HG03025 (cell line): ENCODE results near the gene ABTB1.

Experiments
- ATAC-seq: cut with Tn5 transposase; IDR thresholded peaks from one replicate; pipeline ENCODE4 v1.9.1; 2021; ENCODE audit warnings: mild to moderate bottlenecking, moderate library complexity; ENCODE audit not compliant: unreplicated experiment, low FRiP score

Gene ABTB1

DNA sequence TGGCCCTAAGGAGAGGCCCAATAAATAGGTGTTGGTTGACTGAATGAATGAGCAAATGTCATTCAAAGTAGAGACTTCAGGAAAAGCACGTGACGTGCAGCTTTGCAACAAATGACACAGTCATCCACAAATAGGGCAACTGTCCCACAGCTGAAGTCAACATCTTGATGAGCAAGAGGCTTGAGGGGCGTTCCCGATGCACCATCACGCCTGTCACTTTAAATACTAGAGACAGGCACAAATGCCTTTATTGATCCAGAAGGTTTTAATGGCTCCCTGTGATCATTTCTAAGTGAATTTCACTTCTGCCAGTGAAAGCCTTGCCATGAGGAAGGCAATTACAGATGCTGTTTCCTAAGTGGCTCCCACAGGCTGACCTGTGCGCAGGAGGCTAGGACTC is 43.6 kb downstream of the ABTB1 start:
- ATAC-seq = no peak

DNA sequence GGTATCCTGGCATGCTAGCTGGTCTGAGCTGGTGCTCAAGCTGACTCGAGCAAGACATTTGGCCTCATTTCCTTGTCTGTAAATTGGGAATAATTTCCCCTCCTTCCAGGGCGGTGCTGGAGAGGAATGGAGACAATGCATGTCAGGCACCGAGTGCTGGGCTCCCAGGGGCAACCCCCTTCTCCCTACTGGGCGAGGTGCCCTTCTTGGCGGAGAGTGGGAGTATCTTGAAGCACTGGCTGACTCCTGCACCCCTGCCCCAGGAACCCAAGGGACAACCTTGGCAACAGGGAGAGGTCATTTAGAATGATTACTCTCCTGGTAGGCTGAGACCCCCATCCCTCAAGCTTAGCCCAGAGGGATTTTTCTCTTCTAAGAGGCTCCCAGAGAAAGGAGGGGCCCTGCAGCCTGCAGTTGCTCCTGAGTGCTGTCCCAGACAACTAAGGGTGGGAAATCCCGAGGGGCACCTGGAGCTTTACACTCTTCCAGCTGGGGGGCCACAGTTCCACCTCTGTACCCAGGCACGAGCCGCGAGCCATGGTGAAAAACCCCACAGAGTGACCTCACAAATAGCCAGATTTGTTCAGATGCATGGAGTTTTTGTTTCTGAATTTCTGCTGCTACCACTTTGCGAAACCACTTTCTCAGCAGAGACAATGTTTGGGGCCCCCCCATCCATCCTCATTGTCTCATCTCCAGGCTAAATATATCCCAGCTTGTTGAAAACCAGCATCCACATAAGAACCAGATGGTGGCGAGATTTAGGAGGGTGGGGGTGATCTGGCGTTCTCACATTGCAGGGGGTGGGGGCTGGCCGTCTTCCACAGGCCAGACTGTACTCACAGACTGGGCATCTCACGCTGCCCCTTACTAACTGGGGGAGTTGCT is 44.8 kb downstream of the ABTB1 start:
- ATAC-seq = no peak

DNA sequence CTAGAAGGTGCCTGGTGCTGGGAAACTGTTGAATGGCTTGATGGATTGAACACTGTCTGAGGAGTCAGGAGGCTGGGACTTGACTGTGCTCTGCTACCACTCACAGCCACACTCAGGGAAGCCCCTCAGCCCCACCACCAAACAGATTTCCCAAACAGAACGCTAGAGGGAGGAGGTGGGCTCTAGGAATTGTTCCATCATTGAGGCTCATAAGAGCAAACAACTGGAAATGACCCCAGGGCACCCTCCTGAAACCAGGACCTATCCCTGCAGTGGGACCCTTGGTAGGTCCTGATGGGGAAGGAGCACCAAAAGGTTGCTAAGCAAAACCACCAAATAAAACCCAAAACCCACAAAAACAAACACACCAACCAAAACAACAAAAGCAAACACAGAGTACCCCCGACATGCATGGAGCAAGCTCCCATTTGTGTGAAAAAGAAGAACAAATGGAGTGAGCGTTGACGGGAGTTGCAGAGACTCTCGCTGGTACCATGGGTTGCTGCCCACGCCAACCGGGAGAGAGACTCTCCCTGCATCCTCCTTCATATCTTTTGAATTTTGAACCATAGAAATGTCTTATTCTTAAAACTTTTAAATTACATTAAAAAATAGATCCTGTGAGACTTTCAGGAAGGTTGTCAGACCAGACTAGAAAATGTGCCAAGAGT is 45.6 kb downstream of the ABTB1 start:
- ATAC-seq = no peak

- no peak for ATAC-seq
Measured at GRCh38 chr3:127718916-127719290, 46.2 kb downstream of the ABTB1 start.

DNA sequence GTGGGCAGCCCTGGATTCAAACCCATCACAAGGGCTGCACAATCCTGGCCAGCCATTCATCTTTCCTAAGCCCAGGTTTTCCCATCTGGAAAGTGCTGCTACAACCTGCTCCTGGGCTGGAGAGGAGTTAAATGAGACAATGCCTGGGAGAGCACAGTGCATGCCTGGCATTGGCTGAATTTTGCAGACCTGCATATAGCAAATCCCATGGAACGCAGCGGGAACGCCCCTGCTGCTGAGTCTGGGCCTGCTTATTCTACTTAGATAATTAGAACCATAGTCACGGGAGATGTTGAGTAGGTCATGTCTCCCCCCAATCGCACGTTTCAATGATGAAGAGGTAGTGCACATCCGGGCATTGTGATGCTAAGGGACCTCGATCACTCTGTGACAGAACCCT is 46.6 kb downstream of the ABTB1 start:
- no peak for ATAC-seq

DNA sequence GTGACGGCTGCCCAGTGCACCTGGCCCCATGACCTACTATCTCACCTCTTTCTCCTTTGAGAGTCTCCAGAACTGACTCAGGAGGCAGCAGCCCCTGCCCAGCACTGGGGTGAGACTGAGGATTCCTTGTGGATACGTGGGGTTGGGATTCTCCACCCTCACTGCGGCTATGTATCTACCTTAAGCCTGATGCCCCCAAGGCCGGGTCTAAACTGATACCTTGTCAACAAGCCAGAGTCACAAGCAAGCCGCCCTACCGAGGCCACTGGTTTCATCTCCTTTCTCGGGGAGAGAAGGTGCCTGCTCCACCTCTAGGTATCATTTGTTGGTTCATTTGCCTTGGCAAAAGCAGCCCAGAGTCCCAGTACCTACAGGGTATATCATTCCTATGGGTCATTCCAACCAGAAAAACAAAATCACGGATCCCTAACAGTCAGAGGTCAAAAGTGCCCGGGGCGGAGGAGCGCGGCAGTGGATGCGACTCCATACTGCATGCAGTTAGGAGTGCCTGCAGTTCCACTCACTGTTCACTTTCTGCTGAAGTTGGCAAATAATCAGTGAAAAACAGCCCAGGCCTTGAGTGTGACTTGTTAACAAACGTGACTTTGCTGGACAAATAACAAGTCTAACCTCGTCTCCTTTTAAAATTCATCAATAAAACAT is 47.5 kb downstream of the ABTB1 start:
- ATAC-seq = no peak

DNA sequence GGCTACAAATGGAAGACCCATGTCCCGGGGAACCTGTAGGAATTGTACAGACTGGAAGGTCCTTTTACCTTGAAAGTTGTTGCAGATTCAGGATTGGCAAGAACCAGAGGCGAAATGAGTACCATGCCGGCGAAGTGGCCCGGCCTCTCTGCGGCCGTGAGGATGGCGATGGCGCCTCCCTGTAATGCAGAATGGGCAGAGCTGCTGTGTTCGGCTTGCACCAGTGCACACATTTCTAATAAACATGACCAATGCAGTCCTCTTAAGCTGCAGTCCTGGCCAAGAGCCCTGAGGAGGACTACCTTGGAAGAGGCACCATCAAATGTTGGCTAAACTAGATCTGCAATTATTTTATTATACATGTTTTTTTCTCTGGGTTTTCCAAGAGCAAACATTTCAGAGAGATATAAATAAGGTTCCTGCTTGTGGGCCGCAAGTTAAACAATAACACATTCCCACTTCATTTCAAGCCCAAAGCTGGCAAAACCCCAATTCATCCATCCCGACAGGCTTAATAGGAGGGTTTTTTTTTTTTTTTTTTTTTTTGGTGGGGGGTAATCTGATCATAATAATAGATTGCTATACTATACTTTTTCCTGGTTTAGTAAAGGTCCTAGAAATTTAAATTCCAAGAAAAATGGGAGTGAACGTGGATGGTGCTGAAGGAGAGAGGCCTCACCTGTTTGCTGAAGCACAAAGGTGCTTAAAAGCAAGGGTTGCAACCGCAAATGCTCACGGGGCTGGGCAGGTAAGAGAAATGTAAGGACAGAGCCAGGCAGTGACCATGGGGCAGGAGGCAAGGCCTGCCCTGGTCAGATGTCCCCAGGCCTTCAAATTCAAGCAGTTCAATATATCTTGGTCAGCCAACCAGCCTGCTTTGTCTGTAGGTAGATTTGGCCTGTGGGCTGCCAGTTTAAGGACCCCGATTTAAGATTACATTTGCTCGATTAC is 48.5 kb downstream of the ABTB1 start:
- ATAC-seq = no peak

DNA sequence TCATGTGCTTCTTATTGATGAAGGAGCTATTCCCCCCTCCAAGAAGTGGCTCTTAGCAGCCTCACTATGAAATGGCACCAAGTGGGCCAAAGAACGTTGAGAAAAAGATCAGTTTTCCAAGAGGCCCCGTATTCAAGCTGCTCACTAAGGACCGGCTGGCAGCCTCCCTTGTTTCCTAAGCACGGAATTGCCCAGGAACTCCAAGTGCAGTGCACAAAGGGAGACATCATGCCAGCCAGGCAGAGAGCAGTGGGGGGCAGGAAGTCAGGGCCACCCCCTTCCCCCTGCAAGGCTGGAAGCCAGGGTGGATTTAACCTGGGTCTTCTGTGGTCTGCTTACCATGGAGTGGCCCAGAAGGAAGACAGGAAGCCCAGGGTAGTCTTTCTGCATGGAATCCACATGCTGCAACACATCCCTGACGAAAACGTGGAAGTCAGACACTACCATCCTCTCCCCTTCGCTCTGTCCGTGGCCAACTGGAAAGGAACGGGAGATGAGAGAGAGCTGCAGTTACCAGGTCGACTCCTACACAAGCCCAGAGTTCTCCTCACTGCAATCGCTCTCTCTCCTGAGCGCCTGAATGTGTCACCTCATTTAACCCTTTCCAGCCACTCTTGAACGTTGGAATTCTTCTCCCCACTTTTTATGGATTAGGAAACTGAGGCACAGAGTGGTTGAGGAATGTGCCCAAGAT is 49.5 kb downstream of the ABTB1 start:
- ATAC-seq = no peak

- no peak for ATAC-seq
Measured at GRCh38 chr3:127723011-127723567, 50.3 kb downstream of the ABTB1 start.

DNA sequence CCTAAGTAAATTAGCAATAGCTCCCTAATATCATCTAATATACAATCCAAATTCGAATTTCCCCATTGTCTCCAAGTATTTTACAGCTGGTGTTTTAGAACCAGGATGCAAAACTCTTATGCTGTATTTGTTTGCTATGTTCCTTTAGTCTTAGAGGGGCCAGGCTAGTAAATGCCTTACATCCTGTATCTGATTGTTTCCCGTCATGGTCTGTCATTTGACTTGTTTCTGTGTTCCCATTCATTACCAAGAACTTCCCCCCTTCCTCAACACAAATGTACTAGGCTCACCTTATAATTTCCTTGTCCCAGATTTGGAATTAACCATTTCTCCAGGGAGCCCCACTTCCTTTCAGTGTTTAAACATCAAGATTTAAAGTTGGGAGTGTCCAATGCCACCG is 54.1 kb downstream of the ABTB1 start:
- ATAC-seq = no peak

DNA sequence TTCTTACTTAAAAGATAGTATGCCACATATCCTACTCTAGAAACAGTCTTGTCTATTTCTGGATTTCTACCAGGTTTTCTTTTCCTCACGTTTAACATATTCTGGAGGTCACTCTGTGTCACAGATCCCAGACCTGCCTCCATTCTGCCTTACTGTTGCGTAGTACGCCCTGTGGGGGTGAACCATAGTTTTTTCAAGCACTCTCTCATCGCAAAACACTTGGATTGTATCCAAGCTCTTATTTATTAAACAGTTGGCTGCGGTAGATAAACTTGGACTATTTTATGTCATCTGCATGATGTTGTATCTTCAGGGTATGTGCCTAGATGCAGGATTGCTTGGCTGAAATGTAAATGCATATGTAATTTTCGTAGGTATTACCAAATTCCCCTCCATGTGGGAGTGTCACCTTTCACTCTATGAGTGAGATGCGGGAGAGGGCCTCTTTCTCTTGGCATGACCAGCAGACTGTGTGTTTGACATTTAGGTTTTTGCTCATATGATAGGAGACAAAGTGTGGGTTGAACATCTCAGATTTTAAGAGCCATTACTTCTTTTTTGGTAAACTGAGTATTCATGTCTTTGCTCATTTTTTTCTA is 55.8 kb downstream of the ABTB1 start:
- no peak for ATAC-seq

GRCh38 chr3:127729556-127730056 is 56.9 kb downstream of the ABTB1 start:
- ATAC-seq = no peak

DNA sequence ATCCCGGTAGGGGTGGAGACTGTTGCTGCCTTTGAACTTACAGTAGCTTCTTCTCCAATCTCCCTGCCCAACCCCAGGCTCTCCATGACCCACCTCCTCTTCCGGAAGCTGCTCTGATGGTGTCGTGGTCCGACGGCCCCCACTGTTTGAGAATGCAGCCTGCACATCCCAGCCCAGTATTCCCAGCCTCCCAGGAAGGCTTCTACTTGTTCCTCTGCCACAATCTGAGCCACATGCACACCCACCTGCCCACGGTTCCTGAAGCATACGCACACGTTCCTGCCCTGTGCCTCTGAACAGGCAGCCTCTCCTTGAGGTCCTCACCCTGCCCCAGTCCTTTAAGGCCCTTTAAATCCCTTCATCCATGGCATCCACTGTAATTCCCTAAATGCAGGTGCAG is 57.4 kb downstream of the ABTB1 start:
- no peak for ATAC-seq
